Measurements from ENCODE around the gene ZNF274.
A peak's percentile ranks its signal among the peaks of the same experiment; 100 is the strongest.
"Not testable (repeated sequence)": the region's sequence is repeated elsewhere in the genome, so short reads cannot be mapped to it uniquely, and the experiment has no call there.

Gene ZNF274

DNA sequence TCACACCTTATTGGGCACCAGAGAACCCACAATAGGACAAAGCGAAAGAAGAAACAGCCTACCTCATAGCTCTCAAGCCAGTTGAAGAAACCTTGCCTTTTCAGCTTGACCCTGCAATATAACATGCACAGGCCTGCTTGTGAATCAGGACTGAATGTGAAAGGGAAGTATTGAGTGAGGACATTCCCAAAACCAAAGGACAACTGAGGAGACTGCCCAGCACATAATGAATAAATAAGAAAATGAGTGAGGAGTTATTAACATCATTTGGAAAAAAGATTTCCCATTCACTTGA is 30.2 kb downstream of the ZNF274 start:
- no peak for DNase-seq

- no peak for DNase-seq
Observed at GRCh38 chr19:58217069-58217481, 34.2 kb downstream of the ZNF274 start.

- DNase-seq, result no peak
Observed at GRCh38 chr19:58217607-58218391, 34.9 kb downstream of the ZNF274 start.

DNA sequence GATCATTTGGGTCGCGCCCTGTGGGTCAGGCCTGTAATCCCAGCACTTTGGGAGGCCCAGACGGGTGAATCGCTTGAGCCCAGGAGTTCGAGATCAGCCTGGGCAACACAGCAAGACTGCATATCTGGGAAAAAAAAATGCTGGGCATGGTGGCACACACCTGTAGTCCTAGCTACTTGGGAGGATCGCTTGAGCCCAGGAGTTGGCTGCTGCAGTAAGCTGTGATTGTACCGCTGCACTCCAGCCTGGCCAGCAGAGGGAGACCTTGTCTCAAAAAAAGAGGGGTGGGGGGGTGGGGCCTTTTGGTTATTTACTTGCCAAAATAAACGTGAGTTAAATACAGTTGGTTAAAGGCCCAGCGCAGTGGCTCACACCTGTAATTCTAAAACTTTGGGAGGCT is 36.0 kb downstream of the ZNF274 start:
- no peak for DNase-seq

GRCh38 chr19:58227964-58228584 is 45.2 kb downstream of the ZNF274 start:
- DNase-seq, result no peak

DNA sequence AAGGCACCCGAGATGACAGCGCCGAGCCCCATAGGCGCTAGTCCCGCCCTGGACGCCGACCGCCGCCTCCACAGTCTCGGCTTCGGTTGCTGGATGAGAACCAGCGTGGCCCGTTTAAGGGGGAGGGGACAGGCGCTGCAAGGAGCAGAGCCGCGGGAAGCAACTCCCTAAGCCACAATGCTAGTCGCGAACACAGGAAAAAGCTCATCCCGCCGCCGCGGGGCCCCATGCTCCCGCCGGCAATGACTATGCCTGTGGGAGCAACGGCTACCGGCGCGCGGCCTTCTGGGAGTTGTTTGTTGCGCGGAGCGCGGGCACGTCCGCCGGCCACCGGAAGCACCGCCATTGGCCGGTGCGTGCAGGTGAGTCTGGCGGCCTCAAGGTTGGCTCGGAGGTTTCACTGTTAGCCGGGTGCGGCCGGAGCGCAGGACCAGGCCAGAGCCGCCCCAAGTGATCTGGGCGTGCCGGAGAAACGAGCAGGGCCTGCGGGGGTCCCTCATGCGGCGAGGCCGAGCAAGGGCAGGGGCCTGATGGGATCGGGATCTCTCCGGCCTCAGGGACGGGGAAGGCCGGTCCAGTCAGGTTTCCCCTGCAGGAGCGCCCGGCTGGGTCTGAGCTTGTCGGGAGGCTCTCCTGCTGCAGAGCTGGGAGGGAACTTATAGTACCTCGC is 45.9 kb downstream of the ZNF274 start, which contains the start of gene ZNF544:
Gene ZNF544, plus strand, starts transcription at position 330 of the 670 bp plus-strand sequence. CDS start 15,110 bp downstream, outside the sequence.
- DNase-seq, result peak; percentile 38

DNA sequence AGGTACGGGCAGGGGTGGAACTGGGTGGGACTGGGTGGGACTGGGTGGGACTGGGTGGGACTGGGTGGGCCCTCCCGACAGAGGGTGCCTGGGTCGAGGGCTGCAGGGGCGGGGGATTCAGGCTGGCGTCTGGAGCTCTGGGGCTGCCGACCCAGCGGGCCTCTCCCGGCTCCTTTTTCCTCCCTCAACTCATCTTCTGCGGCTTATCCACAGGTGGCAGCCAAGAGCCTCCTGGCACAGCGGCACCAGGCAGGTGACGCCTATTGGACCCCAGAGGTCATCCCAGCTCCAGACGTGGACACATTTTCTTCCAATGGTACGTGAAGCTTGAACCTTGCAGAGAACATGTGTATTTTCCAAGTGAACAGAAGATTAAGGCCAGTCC is 46.4 kb downstream of the ZNF274 start:
- no peak for DNase-seq

DNA sequence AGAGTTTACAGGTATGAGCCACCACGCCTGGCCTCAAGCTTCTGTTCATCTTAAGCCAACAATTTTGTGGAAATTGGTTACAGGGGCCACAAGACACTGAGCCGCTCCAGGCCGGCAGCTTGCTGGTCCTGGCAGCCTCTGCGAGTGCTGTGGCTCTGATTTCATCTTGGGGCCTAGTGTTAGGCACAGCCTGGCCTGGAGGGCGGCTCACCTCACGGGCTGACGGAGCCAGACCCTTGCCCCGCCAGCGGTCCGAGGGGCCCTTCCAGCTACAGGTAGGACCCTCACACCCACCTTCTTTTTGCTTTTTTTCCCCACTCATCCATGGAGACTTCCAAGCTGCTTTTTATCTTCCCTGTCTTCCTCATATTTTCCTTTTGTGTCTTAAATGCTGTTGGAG is 54.5 kb downstream of the ZNF274 start:
- DNase-seq, result no peak

DNA sequence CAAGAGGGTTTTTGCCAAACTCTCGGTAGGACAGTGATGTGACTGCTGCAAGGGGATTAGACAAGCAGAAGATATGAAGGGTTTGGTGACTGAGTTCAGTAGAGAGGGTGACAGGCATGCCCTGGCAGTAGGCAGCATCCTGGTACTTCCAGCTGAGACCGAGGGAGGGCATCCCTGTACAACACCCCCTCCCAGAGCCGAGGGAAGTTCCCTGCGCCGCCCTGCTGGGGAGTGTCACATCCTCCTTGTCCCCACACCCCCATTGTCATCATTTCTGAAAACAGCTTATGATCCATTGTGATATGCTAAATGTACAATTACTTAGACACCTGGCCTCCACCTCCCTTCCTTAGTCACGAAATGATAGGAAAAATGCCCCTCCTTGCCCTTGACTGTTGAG is 60.5 kb downstream of the ZNF274 start:
- DNase-seq, result no peak

GRCh38 chr19:58248886-58249285 is 66.0 kb downstream of the ZNF274 start:
- DNase-seq, result no peak

DNA sequence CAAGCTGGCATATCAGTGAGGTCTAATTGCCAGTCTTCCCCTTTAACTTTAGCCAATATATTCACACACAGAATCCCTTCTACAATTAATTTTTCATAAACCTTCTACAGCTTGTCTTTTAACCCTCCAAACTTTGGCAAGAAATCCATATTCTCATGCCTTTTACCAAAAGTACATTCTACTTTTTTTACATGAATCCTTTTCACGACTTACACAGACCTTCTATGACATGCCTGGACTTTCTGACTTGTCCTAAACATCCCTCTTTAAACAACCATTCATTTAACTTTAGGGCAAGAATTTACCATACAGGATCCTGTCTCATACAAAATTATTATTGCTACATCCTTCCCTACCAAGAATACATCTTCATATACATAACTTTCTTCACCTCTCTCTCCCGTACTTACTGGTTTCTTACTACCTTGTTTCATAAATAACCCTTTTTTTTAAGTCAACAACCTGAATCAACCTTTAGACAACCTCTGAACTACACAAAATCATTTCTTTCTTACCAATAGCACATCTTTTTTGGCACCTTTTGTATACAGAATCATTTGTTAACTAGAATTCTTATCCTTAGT is 69.3 kb downstream of the ZNF274 start:
- no peak for DNase-seq

GRCh38 chr19:58258259-58258658 is 75.4 kb downstream of the ZNF274 start:
- DNase-seq, result not testable (repeated sequence)

DNA sequence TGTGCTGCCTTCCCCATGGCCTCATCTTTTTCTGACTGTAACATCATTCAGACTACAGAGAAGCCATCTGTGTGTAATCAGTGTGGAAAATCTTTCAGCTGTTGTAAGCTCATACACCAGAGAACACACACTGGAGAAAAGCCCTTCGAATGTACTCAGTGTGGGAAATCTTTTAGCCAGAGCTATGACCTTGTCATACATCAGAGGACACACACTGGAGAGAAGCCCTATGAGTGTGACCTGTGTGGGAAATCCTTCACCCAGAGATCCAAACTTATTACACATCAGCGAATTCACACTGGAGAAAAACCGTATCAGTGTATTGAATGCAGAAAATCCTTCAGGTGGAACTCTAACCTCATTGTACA is 78.7 kb downstream of the ZNF274 start:
- no peak for DNase-seq

DNA sequence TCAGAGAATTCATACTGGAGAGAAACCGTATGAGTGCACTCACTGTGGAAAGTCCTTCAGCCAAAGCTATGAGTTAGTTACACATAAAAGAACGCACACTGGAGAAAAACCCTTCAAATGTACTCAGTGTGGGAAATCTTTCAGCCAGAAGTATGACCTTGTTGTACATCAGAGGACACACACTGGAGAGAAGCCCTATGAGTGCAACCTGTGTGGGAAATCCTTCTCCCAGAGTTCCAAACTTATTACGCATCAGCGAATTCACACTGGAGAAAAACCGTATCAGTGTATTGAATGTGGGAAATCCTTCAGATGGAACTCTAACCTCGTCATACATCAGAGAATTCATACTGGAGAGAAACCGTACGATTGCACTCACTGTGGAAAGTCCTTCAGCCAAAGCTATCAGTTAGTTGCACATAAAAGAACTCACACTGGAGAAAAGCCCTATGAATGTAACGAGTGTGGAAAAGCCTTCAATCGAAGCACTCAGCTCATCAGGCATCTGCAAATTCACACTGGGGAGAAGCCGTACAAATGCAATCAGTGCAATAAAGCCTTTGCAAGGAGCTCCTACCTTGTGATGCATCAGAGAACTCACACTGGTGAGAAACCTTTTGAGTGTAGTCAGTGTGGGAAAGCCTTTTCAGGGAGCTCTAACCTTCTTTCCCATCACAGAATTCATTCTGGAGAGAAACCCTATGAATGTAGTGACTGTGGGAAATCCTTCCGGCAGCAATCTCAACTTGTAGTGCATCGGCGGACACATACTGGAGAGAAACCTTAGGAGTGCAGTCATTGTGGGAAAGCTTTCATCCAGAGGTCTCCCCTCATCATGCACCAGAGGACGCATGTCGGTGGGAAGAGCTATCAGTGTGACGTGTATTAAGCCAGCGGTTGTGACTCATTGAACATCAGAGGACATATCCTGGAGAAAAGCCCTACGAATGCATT is 79.4 kb downstream of the ZNF274 start:
- DNase-seq, result no peak

GRCh38 chr19:58262922-58263296 is 80.0 kb downstream of the ZNF274 start:
- no peak for DNase-seq
